Erythroblast (primary cell): ENCODE results near the gene CAMK4.

Experiments
- GATA1 ChIP-seq: IDR thresholded peaks from 2 replicates; pipeline ENCODE4 v1.6.1; 2011; ENCODE audit warnings: low read depth, mild to moderate bottlenecking, control low read depth, low read length, moderate library complexity
- POLR2A ChIP-seq: IDR thresholded peaks from 2 replicates; pipeline ENCODE4 v1.6.1; 2011; ENCODE audit warnings: mild to moderate bottlenecking, low read length

- no peak for TF ChIP-seq POLR2A
- TF ChIP-seq GATA1, result no peak
Measured at GRCh38 chr5:111486055-111486454, 261.9 kb downstream of the CAMK4 start.
